HL-60 (cell line): ENCODE measurements around the gene STUM.

Experiments
- CTCF ChIP-seq: IDR thresholded peaks from one replicate; pipeline ENCODE4 v1.5.1; 2011; ENCODE audit warnings: low read length, control low read depth, inconsistent platforms; ENCODE audit not compliant: insufficient read depth
- TF ChIP-seq, protein P1 (sequence below): IDR thresholded peaks from 2 replicates; pipeline ENCODE4 v1.6.1; 2012; ENCODE audit warnings: low read depth; ENCODE audit not compliant: insufficient replicate concordance

DNA sequence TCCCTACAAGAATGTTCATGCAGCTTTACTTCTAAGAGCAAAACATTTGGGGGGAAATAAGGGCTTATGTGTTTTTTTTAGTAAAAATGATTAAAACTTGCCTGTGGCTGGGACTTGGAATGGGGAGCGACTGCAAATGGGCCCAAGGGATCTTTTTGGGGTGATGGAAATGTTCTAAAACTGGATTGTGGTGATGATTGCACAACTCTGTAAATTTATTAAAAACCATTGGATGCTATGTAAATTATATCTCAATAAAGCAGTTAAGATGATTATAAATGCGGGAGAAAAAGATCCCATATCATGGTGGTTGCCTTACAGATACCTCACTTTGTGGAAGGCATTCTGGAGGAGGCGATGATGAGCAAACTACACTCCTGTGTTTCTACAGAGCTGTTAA, 30.2 kb upstream of the STUM start:
- TF ChIP-seq CTCF, result no peak
- TF ChIP-seq, protein P1, sequence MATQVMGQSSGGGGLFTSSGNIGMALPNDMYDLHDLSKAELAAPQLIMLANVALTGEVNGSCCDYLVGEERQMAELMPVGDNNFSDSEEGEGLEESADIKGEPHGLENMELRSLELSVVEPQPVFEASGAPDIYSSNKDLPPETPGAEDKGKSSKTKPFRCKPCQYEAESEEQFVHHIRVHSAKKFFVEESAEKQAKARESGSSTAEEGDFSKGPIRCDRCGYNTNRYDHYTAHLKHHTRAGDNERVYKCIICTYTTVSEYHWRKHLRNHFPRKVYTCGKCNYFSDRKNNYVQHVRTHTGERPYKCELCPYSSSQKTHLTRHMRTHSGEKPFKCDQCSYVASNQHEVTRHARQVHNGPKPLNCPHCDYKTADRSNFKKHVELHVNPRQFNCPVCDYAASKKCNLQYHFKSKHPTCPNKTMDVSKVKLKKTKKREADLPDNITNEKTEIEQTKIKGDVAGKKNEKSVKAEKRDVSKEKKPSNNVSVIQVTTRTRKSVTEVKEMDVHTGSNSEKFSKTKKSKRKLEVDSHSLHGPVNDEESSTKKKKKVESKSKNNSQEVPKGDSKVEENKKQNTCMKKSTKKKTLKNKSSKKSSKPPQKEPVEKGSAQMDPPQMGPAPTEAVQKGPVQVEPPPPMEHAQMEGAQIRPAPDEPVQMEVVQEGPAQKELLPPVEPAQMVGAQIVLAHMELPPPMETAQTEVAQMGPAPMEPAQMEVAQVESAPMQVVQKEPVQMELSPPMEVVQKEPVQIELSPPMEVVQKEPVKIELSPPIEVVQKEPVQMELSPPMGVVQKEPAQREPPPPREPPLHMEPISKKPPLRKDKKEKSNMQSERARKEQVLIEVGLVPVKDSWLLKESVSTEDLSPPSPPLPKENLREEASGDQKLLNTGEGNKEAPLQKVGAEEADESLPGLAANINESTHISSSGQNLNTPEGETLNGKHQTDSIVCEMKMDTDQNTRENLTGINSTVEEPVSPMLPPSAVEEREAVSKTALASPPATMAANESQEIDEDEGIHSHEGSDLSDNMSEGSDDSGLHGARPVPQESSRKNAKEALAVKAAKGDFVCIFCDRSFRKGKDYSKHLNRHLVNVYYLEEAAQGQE, result no peak
